ENCODE measurements around the gene CACNA1G.
A peak's percentile ranks its signal among the peaks of the same experiment; 100 is the strongest.

Gene CACNA1G

DNA sequence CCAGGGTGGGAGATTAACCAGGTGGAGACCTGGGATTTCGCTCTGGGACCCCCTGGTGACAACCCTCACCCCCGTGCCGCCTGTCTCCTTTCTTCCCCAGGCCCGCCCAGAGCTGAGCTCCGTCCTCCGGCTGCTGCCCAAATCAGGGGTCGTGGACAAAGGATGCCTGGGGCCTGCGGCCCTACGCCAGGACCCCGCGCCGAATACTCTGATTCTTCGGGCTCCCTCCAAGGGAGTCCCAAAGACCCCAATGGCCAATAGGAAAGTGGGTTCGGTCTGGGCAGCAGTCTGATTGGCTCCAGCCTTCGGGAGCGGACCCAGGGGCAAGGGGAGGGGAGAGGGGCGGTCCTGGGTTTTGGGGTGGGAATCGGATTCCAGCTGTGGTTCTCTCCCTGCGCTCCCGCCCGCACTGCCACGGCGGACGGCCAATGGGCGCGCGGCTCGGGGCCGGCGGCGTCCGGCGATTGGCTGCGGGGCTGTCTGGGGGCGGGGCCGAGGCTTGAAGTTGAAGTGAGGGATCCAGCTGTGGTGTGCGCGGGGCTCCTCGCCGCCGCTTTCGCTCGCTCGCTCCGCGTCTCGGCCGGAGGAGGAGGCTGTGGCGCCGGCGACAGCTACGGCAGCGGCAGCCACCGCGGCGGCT, at the start of gene CACNA1G:
TSS of gene CACNA1G (plus strand) at position 531 of the 640 bp plus-strand sequence. CDS start 745 bp downstream, outside the sequence.
- TF ChIP-seq JUND (IDR thresholded peaks at IDR 0.05; ENCODE audit: low read depth): no peak
- peak; percentile 87 to 100 for DNase-seq (ENCODE audit: low read depth in 1 of 2, low spot score in 1 of 2)
- in situ Hi-C loops (cut with HindIII; ENCODE audit: low pct_unique_long_range_greater_than_20kb, low sequenced_read_pairs): no loop called here

DNA sequence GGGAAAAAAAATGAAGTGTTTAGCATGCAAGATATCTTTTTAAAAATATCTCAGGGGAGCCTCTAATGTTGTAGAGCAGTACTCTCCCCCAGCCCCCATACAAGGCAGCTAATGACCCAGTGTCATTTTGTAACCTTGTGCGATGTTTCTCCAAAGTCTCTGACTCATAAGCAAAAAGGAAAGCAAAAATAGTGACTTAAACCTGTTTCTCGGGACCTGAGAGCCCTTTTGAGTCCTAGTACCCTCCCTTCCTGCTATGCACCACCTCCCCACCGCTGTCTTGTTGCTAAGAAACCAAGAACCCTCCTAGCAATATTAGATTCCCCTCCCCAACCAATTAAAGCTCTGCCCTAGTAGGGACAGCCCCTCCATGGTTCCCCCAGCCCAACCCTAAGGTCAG, 49.5 kb upstream of the CACNA1G start:
- no peak for DNase-seq (ENCODE audit: low read depth in 1 of 2, low spot score in 1 of 2)
- in situ Hi-C loops (cut with HindIII; ENCODE audit: low pct_unique_long_range_greater_than_20kb, low sequenced_read_pairs): no loop called here
- TF ChIP-seq JUND (IDR thresholded peaks at IDR 0.05; ENCODE audit: low read depth): no peak

DNA sequence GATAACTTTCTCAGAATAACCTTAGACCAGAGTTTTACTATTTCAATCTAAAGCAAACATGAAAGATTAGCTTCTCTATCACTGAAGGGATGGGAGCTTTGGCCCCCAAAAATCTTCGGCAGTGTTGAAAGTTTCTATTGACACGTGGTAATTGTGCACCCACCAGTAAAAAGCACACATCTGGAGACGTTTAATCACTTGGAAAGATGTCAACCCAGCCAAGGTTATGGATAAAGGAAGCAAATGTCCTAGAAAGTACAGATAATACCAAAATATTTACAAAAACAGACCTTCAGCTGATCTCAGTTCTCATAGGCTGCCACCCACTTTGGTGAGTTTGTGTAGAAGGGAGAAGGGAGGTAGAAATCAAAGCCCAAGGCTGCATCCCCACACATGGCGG, 47.0 kb upstream of the CACNA1G start:
- no peak for DNase-seq (ENCODE audit: low read depth in 1 of 2, low spot score in 1 of 2)
- no peak for TF ChIP-seq JUND (IDR thresholded peaks at IDR 0.05; ENCODE audit: low read depth)
- in situ Hi-C loops (cut with HindIII; ENCODE audit: low pct_unique_long_range_greater_than_20kb, low sequenced_read_pairs): no loop called here

DNA sequence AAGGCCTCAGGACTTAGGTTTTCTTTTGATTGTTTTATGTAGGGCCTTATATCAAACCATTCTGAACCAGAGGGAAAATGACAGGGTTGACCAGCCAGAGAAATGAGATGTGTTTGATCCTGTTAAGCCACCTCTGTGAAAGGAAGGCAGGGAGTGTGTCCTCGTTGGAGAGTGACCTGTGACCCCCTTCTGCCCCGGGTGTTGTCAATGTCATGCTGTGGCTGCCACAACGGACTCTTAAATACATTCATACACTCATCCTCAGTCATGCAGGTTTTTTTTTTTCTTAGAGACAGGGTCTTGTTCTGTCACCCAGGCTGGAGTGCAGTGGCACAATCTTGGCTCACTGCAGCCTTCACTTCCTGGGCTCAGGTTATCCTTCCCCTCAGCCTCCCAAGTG, 46.1 kb upstream of the CACNA1G start:
- TF ChIP-seq JUND (IDR thresholded peaks at IDR 0.05; ENCODE audit: low read depth): no peak
- in situ Hi-C loops (cut with HindIII; ENCODE audit: low pct_unique_long_range_greater_than_20kb, low sequenced_read_pairs): no loop called here
- no peak for DNase-seq (ENCODE audit: low read depth in 1 of 2, low spot score in 1 of 2)

DNA sequence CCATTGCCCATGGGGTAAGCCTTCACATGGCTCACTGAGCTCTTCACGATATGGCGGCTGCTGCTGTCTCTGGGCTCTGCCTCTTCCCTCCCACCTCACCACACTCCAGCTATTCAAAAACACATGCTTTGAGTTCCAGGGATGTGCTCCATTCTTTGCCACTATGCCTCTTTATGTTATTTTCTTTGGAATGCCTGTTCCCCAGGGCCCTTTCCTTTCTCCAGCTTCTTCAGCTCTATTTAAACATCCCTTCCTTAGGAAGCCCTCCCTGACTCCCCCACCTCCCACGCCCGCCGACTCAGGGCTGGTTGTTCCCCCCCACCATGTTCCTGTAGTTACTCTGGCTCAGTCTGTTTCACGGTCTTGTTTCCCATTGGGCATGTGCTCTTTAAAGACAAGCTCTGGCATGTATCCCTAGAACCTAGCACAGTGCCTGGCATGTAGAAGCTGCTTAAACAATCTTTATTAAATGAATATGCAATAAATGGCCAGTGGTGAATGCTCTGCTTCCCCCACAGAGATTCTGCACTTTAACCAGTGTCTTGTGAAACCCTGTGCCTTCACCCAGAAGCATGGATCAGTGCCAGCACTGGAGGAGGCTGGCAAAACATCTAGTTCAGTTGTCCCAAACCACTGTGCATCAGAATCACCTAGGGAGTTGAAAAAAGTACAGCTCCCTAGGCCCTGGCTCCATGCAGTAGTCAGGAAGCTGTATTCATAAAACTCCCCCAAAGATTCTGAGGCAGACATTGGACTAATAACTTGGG, 45.4 kb upstream of the CACNA1G start:
- in situ Hi-C loops (cut with HindIII; ENCODE audit: low pct_unique_long_range_greater_than_20kb, low sequenced_read_pairs): no loop called here
- DNase-seq (ENCODE audit: low read depth in 1 of 2, low spot score in 1 of 2): no peak
- TF ChIP-seq JUND (IDR thresholded peaks at IDR 0.05; ENCODE audit: low read depth): no peak

DNA sequence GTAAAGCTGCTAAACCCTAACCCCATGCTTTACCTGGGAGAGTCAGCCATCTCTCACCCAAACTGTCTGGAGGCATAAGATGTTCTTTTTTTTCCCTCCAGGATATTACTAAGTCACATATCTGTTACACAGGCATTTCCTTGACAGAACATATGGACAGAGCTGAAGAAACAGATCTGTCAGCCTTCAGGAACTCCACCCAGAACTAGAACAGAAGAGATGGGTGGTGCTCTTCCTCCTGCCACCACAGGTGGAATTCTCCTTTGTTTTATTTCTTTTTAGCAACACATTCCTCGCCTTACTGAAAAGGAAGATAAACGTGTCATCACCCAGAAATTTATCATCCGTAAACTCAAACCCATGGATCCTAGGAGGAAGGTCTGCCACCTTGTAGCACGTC, 43.5 kb upstream of the CACNA1G start:
- in situ Hi-C loops (cut with HindIII; ENCODE audit: low pct_unique_long_range_greater_than_20kb, low sequenced_read_pairs): no loop called here
- DNase-seq (ENCODE audit: low read depth in 1 of 2, low spot score in 1 of 2): no peak
- no peak for TF ChIP-seq JUND (IDR thresholded peaks at IDR 0.05; ENCODE audit: low read depth)

DNA sequence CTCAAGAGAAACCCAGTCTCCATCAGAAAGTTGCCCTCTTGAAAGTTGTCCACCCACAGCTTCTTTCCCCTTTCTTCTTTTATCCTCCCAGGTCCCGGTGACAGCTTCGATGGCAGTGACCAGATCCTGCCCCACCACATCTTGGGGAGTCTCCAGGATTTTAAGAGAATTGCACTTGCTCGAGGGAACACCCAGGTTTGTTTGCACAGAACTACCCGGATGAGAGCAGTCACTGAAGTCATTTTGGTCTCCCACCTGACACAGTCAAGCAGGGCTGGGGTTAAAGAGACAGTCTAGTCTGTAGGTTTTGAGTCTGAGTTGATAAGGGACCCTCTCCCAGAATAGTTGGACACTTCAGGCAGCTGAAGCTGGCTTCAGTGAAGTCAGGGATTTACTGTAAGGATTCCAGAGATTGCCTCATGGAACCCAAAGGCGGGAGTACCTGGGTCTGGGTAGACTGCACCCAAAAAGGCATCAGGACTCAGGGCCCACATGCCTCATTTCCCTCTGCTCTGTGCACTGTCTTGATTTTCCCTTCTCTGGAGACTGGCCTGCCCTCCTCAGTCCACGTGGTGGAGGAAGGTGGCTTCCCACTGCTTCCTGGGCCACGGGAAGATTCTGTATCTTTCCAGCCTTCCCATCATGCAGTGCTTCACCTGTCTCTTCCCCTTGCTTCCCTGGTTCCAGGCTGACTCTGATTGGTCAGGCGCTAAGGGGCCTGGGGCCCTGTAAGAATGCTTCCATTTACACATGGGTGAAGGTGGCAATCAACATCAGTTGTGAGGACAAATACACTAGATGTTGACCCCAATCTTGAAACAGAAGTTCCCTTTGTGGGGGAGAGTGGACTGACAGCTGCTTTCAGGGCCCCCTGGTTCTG, 42.8 kb upstream of the CACNA1G start:
- in situ Hi-C loops (cut with HindIII; ENCODE audit: low pct_unique_long_range_greater_than_20kb, low sequenced_read_pairs): no loop called here
- no peak for DNase-seq (ENCODE audit: low read depth in 1 of 2, low spot score in 1 of 2)
- TF ChIP-seq JUND (IDR thresholded peaks at IDR 0.05; ENCODE audit: low read depth): no peak

DNA sequence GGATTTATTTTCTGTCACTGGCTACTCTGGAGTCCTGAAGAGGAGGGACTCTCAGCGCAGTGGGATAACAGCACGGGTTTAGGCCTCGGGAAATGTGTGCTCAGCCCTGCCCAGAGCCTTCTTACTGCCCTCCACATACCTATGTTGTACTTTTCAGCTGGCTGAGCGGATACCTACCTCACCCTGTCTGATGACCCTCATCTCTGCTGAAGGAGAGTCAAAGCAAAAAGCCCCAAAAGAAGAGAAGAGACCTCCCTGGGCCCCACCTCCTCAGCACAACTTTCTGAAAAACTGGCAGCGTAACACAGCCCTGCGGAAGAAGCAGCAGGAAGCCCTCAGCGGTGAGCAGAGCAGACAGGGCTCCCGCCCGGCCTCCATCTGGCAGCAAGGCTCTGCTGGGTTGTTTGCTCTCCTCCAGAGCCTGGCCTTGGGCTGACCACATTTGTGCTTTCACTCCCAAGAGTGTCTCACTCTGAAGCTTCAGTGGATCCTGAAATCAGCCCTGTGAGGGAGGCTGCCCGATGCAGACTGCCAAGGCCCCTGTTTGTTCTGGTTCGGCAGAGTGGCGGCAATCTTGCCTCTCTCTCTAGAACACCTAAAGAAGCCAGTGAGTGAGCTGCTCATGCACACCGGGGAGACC, 42.0 kb upstream of the CACNA1G start:
- DNase-seq (ENCODE audit: low read depth in 1 of 2, low spot score in 1 of 2): no peak
- TF ChIP-seq JUND (IDR thresholded peaks at IDR 0.05; ENCODE audit: low read depth): no peak
- in situ Hi-C loops (cut with HindIII; ENCODE audit: low pct_unique_long_range_greater_than_20kb, low sequenced_read_pairs): no loop called here

DNA sequence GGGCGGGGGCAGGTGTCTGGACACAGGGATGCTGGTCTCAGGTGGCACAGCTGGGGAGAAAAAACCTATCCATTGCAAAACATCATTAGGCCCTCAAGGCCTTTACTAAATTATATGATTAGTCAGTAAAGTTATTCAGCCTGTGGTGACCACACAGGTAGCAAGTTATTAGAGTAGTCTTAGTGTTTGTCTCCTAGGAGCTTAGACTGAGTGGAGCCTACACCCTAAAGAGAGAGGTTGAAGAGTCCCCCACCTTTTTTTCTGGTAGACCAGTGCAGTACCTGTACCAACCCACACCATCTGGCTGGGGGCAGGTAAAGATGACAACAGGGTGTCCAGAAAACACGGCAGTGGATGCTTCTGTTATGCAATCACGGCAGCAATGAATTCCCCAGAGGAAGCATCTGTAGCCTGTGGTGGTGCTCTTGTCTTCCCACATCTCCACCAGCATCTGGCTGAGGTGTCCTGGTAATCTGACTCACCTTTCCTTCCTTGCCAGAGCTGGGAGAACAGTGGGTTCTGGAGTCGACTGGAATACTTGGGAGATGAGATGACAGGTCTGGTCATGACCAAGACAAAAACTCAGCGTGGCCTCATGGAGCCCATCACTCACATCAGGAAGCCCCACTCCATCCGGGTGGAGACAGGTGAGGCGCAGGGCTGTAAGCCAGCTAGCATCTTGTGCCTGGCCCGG, 41.2 kb upstream of the CACNA1G start:
- DNase-seq (ENCODE audit: low read depth in 1 of 2, low spot score in 1 of 2): no peak
- in situ Hi-C loops (cut with HindIII; ENCODE audit: low pct_unique_long_range_greater_than_20kb, low sequenced_read_pairs): no loop called here
- TF ChIP-seq JUND (IDR thresholded peaks at IDR 0.05; ENCODE audit: low read depth): no peak

DNA sequence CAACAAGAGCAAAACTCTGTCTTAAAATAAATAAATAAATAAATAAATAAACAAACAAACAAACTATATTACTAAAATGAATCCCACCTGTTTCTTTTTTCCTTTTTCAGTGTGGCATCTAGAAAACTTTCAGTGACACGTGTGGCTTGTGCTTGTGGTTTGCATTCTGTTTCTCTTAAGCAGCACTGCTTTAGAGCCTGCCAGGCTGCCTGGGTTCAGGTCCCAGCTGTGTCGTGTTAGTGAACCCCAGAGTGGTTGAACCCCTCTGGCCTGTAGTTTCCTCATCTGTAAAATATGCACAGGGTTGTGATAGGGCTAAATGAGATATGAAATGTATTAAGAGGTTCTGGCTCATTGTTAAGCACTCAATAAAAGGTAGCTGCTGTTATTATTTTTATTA, 40.0 kb upstream of the CACNA1G start:
- in situ Hi-C loops (cut with HindIII; ENCODE audit: low pct_unique_long_range_greater_than_20kb, low sequenced_read_pairs): no loop called here
- TF ChIP-seq JUND (IDR thresholded peaks at IDR 0.05; ENCODE audit: low read depth): no peak
- no peak for DNase-seq (ENCODE audit: low read depth in 1 of 2, low spot score in 1 of 2)

DNA sequence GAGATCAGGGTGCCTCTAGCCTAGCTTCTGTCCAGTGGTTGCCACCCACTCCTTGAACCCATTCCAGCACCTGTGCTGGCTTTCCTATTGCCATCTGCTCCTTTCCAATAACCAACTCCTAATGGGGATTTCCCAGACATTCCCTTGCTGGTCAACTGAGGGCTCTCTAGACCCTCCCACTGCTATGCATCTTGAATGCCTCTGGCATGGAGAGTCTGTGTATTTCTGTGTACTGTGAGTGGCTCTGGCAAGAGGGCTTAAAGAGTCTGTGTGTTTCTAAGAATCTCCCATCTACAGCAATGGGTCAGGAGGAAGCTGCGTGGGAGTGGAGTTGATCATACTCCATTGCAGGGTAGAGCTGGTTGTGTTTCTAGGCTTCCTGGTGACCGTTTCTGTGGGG, 39.0 kb upstream of the CACNA1G start:
- TF ChIP-seq JUND (IDR thresholded peaks at IDR 0.05; ENCODE audit: low read depth): no peak
- no peak for DNase-seq (ENCODE audit: low read depth in 1 of 2, low spot score in 1 of 2)
- in situ Hi-C loops (cut with HindIII; ENCODE audit: low pct_unique_long_range_greater_than_20kb, low sequenced_read_pairs): no loop called here

DNA sequence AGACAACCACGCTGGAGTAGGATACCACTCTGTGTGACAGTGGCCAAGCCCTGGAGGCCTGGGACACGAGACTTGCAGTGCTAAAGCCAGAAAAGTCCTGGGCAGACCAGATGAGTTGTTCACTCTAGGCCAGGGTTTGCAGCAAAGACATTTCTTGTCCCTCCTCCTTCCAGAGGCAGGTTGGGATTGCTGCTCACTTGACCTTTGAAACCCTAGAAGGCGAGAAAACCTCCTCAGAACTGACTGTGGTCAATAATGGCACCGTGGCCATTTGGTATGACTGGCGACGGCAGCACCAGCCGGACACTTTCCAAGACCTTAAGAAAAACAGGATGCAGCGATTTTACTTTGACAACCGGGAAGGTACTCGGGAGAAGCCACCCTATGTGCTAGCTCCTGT, 37.7 kb upstream of the CACNA1G start:
- in situ Hi-C loops (cut with HindIII; ENCODE audit: low pct_unique_long_range_greater_than_20kb, low sequenced_read_pairs): no loop called here
- no peak for DNase-seq (ENCODE audit: low read depth in 1 of 2, low spot score in 1 of 2)

More for the DNA sequence above, 37.7 kb upstream of the CACNA1G start:
- no peak for TF ChIP-seq JUND (IDR thresholded peaks at IDR 0.05; ENCODE audit: low read depth)
